ENCODE measurements around the gene TSPAN5.

DNA sequence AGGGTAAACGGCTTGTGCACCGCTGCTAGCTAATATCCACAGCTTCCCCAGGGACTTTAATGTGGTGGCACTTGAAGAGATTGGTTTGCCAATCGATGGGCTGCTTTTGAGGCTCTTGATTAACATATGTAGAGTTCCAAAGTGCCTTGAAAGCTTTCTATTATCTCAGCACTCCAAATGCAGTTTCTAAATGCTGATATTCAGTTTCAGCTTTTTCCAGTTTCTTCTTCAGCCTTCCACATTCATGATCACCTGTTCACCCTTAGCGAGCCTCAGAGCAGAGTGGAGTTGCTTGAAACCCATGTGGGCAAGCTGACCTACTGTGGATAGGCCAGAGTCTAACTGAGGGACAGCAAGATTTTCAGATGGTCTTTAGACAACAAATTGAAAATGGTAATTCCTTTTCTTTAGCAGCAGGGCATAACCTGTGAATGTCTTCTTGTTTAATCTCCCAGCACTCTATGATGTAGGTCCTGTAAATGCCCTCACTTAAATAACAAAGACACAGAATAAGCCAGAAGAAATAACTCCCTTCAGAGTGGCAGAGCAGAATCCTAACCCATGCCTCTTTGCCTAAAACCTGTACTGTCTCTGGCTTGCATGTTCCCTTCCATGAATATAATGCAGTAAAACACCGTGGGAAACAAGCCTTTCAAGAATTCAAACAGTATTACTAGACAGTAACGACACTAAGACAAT, 99.8 kb downstream of the TSPAN5 start:
- TF ChIP-seq, protein P1, sequence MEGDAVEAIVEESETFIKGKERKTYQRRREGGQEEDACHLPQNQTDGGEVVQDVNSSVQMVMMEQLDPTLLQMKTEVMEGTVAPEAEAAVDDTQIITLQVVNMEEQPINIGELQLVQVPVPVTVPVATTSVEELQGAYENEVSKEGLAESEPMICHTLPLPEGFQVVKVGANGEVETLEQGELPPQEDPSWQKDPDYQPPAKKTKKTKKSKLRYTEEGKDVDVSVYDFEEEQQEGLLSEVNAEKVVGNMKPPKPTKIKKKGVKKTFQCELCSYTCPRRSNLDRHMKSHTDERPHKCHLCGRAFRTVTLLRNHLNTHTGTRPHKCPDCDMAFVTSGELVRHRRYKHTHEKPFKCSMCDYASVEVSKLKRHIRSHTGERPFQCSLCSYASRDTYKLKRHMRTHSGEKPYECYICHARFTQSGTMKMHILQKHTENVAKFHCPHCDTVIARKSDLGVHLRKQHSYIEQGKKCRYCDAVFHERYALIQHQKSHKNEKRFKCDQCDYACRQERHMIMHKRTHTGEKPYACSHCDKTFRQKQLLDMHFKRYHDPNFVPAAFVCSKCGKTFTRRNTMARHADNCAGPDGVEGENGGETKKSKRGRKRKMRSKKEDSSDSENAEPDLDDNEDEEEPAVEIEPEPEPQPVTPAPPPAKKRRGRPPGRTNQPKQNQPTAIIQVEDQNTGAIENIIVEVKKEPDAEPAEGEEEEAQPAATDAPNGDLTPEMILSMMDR (optimal IDR thresholded peaks at IDR 0.05 in 1 of 3, IDR thresholded peaks at IDR 0.05 in 1 of 3, conservative IDR thresholded peaks at IDR 0.05 in 1 of 3; ENCODE audit: extremely low read depth in 1 of 3, insufficient read depth in 2 of 3, low read length in 3 of 3): no peak
- no peak for TF ChIP-seq EZH2 (IDR thresholded peaks at IDR 0.05; ENCODE audit: low read length)
